Mesenteric fat pad (tissue), 1 donor: ENCODE data around the gene NPIPA2. TPM values are rescaled to one million over a fixed set of nuclear protein-coding genes. Genes with fewer than 3 reads are reported as not detected.

Experiments used
- total RNA-seq: library from RNA; stranded (reverse); fragmentation: NEBNext Ultra II Directional; extraction: Animal tissue kit (Norgen Biotek cat#: 25700); gene quantifications from one replicate; pipeline ENCODE4 v1.2.1, GENCODE V29; 2021
- donor health status: DM: yes; HTN: yes; CAD: no.

NPIPA2 gene
- total RNA-seq, 1 donor from 2014 or later, result 7.4 TPM

Other genes with a start within 250 kb of the NPIPA2 start
- gene PARN, start 112.3 kb upstream of the NPIPA2 start, total RNA-seq, result 23.3 TPM
- gene BFAR, start 109.6 kb upstream of the NPIPA2 start, total RNA-seq, result 53.3 TPM
- not detected for gene PLA2G10, start 48.2 kb upstream of the NPIPA2 start, total RNA-seq
- gene NPIPA3, start 39.1 kb upstream of the NPIPA2 start, total RNA-seq, result 4.1 TPM
- gene NOMO1, start 91.2 kb downstream of the NPIPA2 start, total RNA-seq, result 73.1 TPM
- 113 TPM for gene NPIPA1, start 194.9 kb downstream of the NPIPA2 start, total RNA-seq
- gene PDXDC1, start 232.5 kb downstream of the NPIPA2 start, total RNA-seq, result 89.8 TPM